Uterine smooth muscle cell (primary cell): ENCODE data around the gene TIRAP. TPM values are rescaled to one million over a fixed set of nuclear protein-coding genes. Genes with fewer than 3 reads are reported as not detected.

Experiments used
- total RNA-seq: library from RNA; depleted of rRNA; stranded (reverse); fragments of >200 nt; gene quantifications from 2 replicates; pipeline ENCODE4 v1.2.3, GENCODE V29; 2014

The TIRAP gene, protein sequence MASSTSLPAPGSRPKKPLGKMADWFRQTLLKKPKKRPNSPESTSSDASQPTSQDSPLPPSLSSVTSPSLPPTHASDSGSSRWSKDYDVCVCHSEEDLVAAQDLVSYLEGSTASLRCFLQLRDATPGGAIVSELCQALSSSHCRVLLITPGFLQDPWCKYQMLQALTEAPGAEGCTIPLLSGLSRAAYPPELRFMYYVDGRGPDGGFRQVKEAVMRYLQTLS
- 4.1 and 5.4 TPM in 2 replicates for total RNA-seq

DNA sequence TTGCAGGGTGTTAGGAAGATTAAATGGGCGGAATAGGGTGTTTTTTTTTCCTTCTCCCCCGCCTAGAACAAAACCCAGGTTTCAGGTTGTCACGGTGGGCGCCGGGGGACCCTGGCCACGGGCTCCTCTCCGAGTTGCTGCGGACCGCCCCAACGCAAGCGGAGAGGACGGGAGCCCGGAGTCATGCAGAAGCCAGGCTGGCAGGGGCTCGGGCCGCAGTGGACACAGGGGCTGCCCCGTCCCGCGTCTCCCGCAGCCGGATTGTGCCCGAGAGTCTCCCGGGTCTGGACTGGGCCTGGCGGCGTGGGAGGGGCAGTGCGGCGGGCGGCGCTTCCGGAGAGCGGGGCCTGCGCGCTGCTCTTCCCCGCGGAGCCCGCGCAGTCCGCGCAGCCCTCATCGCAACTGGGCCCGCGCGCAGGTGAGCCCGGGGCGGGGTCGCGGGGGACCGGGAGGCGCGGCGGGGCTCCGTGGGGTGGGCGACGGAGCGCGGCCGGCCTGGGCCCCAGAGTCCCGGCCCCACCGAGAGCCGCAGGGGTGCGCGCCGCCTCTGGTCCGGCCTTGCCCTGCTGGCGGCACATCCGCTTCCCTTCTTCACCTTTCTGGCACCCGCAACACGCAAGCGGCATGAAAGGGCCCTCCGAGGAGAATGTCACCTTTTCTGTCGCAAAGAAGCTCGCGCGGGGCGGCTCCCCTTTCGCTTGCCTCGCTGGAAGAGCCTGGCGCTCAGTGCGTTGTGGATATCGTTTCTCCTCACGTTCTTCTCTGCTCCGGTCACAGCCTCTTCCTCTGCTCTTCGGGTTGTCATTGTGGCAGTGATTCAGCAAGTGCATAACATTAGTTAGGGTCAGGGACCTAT, at the start of gene TIRAP:
Gene TIRAP (plus strand): TSS at position 358 of the 856 bp plus-strand sequence. CDS start 7,802 bp downstream, outside the sequence.

GRCh38 chr11:126268708-126269579, 13.9 kb upstream of the TIRAP start, which contains the start of the genes FOXRED1 and SRPRA:
Gene FOXRED1, plus strand, starts transcription at chr11:126269154. Its CDS starts 53 bp downstream, at chr11:126269207.
Gene SRPRA, minus strand, starts transcription at chr11:126268895. Its CDS starts 91 bp downstream, at chr11:126268804.

DNA sequence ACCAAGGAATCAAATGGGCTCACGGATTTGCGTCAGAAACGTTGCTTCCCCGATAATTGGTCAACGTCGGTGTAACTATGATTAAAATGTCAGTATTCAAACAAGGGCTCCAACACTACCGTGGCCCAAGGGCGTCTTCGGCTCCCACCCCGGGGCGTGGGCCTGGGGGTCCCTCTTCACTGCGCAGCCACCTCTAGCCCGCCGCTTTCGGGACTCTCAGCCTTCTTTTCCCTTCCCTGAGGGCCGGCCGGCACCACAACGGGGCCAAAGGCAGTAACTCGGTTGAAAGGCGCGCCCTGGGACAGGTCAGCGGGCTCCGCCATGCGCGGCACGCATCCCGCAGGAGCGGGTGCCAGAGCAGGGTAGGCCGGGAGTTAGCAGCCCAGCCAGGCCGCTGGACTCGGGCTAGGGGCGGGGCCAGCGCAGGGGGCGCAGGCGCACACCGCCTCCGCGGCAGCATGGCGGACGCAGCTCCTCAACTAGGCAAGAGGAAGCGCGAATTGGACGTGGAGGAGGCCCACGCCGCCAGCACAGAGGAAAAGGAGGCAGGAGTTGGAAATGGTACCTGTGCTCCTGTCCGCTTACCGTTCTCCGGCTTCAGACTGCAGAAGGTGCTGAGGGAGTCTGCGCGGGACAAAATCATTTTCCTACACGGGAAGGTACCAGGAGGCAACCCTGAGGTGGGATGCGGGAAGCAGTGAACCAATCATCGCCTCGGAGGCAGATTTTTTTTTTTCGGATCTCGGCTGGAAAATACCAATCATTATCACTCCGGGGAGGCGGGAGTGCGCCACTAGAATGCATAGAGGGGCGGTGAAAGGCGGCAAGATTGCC, 20.9 kb downstream of the TIRAP start, which contains the start of gene DCPS:
Gene DCPS (plus strand): TSS at position 438 of the 834 bp plus-strand sequence. CDS start 21 bp downstream, at position 459.

Other genes with a start within 250 kb of the TIRAP start
- gene CDON, start 220.2 kb upstream of the TIRAP start, total RNA-seq = 5.2 and 13.0 TPM in 2 replicates
- gene RPUSD4, start 71.4 kb upstream of the TIRAP start, total RNA-seq = 40.1 and 43.3 TPM in 2 replicates
- gene FAM118B, start 71.3 kb upstream of the TIRAP start, total RNA-seq = 21.1 and 23.2 TPM in 2 replicates
- 64.7 and 74.3 TPM in 2 replicates for gene SRPRA, start 14.2 kb upstream of the TIRAP start, total RNA-seq
- gene FOXRED1, start 13.9 kb upstream of the TIRAP start, total RNA-seq = 15.2 and 28.2 TPM in 2 replicates
- 12.2 and 19.3 TPM in 2 replicates for gene DCPS, start 21.0 kb downstream of the TIRAP start, total RNA-seq
- gene ST3GAL4, start 72.6 kb downstream of the TIRAP start, total RNA-seq = 22.5 and 27.9 TPM in 2 replicates